ENCODE results near the gene ACTN4.
A peak's percentile ranks its signal among the peaks of the same experiment; 100 is the strongest.
"Not testable (repeated sequence)": the region's sequence is repeated elsewhere in the genome, so short reads cannot be mapped to it uniquely, and the experiment has no call there.

The ACTN4 gene

DNA sequence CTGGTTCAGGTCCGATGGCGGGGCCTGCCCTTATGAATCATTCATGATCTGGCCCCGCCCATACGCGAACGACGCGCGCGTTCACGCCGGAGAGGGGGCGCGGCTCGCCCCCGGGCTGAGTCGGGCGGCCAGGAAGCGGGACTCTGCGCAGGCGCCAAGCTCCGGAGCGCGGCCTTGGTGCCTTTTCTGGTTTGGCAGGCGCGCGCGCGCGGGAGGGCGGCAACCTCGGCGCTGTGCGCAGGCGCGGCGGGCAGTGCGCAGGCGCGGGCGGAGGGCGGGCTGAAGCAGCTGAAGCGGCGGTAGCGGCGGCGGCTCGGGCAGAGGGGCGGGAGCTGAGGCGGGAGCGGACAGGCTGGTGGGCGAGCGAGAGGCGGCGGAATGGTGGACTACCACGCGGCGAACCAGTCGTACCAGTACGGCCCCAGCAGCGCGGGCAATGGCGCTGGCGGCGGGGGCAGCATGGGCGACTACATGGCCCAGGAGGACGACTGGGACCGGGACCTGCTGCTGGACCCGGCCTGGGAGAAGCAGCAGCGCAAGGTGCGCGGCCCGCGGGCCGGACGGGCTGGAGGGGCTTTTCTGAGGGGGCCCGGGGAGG, at the start of gene ACTN4:
ACTN4 (plus strand) TSS at position 282 of the 598 bp plus-strand sequence; CDS start at position 379, 97 bp downstream.
- DNase-seq (ENCODE audit: low read depth in 4 of 4, low spot score in 1 of 4): peak; percentile 99 to 100 (median 99)

DNA sequence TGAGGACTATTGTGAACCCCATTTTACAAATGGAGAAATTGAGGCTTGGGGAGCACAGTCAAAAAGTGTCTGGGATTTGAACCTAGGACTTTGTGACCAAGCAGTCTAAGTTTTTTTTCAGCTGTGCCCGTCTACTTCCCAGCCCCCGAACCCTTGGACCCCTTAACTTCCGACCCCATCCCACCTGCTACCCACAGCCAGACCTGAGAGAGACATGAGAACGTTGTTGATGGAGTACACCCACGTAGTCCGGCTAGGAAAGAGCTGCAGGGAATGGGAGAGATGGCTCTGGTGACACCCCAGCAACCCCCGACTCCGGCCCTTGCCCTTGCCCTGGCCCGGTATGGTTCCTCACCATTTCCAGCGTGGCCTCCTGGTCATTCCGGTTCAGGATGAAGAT, 47.7 kb upstream of the ACTN4 start:
- DNase-seq (ENCODE audit: low read depth in 4 of 4, low spot score in 1 of 4): no peak

- not testable (repeated sequence) for DNase-seq (ENCODE audit: low read depth in 4 of 4, low spot score in 1 of 4)
Observed at GRCh38 chr19:38602856-38603255, 44.6 kb upstream of the ACTN4 start.

- DNase-seq (ENCODE audit: low read depth in 4 of 4, low spot score in 1 of 4): no peak
Observed at GRCh38 chr19:38606131-38606530, 41.3 kb upstream of the ACTN4 start.

DNA sequence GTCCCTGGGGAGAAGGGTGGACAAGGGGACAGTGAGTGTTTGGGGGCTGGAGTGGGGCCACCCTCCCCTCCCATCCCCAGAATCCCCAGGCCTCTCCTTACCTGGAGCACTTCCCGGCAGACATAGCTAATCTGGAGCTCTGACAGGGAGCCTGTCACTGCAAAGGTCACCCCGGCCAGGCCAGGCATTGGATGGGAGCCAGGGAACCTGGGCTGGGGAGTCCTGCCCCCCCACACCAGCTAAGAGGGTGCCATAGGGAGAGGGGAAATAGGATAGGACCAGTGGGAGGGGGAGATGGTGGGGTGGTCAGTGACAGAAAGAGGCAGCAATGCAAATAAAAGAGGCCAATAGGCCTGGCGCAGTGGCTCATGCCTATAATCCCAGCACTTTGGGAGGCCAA, 33.2 kb upstream of the ACTN4 start:
- no peak for DNase-seq (ENCODE audit: low read depth in 4 of 4, low spot score in 1 of 4)

DNA sequence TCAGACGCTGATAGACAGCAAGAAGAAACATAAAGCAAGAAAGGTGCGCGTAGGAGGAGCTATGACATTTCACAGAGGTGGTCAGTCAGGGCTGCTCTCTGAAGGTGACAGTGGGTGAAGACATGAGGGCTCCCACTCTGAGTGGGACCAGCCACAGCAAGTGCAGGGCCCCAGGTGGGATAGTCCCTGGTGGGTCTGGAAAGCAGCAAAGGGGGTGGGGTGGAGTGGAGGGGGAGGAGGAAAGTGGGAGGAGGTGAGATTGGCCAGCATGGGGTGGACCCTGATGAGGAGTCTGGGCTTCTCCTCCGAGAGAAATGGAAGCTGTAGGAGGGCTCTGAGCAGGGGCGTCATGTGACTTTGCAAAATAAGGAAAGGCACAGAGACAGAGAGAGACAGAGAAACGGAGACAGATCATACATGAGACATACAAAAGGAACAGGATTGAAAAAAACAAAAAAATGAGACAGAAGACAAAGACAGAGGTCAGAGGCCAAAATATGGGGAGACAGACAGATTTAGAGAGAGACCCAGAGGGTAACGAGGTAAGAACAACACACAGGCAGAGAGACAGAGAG, 32.4 kb upstream of the ACTN4 start:
- DNase-seq (ENCODE audit: low read depth in 4 of 4, low spot score in 1 of 4): no peak

GRCh38 chr19:38616265-38616664, 31.2 kb upstream of the ACTN4 start:
- DNase-seq (ENCODE audit: low read depth in 4 of 4, low spot score in 1 of 4): no peak

DNA sequence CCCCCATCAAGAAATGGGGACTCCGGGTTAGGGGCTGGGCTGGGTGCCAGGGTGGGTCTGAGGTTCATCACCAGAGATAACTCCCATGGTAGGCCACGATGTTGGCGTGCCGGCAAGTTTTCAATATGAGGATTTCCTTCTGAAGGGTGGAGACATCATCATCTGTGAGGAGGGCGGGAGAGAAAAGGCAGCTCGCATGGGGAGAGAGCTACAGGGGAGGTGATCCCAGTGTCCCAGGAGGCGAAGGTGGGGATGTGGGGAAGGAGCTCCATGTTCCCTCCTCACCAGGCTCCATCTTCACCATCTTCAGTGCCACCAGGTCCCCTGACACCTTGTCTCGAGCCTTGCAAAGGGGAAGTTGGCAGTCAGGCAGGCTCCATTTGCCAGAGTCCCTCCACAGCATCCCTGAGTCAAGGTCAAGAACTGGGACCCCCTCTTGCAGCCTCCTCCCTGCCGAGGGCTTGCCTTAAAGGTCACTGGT, 30.1 kb upstream of the ACTN4 start:
- DNase-seq (ENCODE audit: low read depth in 4 of 4, low spot score in 1 of 4): peak in 1 of 4 experiments; percentile 16

DNA sequence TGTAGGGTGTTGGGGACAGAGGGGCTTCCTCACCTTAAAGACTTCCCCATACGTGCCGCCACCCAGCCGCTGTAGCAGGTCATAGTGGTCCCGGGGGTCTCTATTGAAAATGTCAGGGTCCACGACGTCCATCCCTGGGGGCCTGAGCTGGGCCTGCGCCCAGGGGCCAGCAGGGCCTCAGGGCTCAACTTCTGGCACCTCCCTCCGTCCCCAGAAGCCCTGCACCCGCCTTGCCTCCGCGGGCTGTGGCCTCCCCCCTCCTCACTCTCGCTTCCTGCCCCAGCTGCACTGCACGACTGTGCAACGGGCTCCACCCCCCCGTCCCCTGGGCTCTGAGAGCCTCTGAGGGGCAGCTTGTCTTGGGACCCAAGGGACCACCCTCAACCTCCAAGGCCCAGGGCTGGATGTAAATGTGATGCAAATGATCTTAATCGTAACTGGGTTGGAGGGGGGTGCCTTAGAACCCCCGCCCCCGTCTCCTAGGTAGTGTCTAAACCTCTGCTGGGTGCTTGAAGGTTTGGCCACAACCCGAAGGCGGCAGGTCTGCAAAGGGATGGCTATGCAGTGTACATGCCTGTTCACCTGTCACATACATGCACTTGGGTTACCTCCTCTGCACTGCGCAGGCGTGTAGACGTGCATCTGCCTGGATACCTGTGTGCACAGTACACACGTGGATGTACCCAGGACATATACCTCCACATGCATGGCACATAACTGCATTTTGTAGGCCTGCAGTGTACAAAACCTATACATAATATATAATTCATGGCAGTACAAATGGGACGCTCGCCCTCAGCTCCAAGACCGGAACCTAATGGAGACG, 29.5 kb upstream of the ACTN4 start, which contains the start of gene MAP4K1:
MAP4K1 (minus strand) TSS at position 190 of the 826 bp plus-strand sequence; CDS start at position 132, 58 bp downstream.
- DNase-seq (ENCODE audit: low read depth in 4 of 4, low spot score in 1 of 4): peak in 3 of 4 experiments; percentile 29 to 75 (median 61)

DNA sequence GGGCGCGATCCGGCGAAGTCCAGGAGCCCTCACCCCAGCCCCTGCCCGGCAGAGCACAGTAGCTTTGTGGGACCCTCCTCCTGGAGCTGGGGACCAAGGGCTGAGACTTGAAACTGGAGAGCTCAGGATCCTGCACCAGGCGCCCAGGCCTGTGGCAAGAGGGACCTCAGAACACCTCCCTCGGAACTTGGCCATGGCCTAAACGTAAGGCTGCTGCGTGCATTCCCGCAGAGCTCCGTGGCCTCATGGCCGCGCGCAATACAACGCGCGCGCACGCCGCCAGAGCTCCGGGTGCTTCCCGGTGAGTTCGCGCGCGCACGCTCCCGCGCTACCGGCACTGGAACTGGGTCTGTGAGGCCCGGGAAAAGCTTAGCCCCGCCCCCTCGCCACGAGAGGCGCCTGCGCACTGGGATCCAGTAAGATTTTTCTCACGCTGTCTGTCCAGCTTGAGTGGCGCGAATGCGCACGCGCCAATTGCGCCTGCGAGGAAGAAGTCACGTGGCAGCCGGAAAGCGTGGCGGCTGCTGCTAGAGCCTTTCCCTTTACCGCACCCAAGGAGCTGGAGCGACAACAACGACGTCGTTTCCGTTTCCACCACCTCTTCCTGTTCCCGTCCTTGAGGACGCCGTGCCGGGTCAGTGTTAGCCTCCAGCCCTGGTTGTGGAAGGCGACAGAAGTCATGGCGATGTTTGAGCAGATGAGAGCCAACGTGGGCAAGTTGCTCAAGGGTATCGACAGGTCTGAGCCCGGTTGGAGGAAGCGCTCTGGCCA, 28.7 kb upstream of the ACTN4 start, which contains the start of gene EIF3K:
EIF3K (plus strand) TSS at position 599 of the 771 bp plus-strand sequence; CDS start at position 680, 81 bp downstream.
- DNase-seq (ENCODE audit: low read depth in 4 of 4, low spot score in 1 of 4): peak; percentile 95 to 99 (median 98)

GRCh38 chr19:38619361-38620174, 27.9 kb upstream of the ACTN4 start:
- no peak for DNase-seq (ENCODE audit: low read depth in 4 of 4, low spot score in 1 of 4)

DNA sequence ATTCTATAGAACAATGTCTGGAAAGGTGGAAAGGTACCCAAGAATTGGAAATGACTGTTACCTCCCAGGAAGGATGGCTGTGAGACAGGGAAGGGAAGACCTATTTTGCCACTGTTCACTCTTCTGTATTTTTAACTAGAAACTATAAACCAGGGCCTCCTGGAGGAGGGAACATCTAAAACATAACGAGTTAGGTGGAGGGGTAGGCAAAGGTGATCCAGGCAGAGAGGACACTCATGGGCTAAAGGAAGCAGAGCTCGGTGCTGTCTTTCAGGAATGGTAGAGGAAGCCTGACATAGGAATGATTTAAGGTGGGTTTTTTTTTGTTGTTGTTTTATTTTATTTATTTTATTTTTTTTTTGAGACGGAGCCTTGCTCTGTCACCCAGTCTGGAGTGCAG, 22.6 kb upstream of the ACTN4 start:
- no peak for DNase-seq (ENCODE audit: low read depth in 4 of 4, low spot score in 1 of 4)

- no peak for DNase-seq (ENCODE audit: low read depth in 4 of 4, low spot score in 1 of 4)
Observed at GRCh38 chr19:38626401-38626800, 21.0 kb upstream of the ACTN4 start.

DNA sequence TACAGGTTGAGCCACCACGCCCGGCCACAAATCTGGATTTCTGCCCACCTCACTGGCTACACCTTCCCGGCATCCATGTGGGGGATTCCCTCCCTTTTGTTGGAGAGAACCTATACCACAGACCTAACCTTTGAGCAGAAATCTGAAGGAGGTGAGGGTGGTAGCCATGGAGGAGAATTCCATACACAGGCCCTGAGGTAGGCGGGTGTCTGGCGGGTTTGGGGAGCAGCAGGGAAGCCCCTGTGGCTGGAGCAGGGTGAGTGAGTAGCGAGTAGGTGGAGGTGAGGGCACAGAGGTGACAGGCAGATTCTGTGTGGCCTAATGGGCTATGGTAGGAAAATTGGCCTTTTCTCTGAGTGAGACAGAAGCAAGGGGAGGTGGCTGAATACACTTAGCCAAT, 17.9 kb upstream of the ACTN4 start:
- DNase-seq (ENCODE audit: low read depth in 4 of 4, low spot score in 1 of 4): no peak

- DNase-seq (ENCODE audit: low read depth in 4 of 4, low spot score in 1 of 4): not testable (repeated sequence)
Observed at GRCh38 chr19:38631301-38631700, 16.1 kb upstream of the ACTN4 start.

- not testable (repeated sequence) for DNase-seq (ENCODE audit: low read depth in 4 of 4, low spot score in 1 of 4)
Observed at GRCh38 chr19:38631811-38632475, 15.5 kb upstream of the ACTN4 start.

DNA sequence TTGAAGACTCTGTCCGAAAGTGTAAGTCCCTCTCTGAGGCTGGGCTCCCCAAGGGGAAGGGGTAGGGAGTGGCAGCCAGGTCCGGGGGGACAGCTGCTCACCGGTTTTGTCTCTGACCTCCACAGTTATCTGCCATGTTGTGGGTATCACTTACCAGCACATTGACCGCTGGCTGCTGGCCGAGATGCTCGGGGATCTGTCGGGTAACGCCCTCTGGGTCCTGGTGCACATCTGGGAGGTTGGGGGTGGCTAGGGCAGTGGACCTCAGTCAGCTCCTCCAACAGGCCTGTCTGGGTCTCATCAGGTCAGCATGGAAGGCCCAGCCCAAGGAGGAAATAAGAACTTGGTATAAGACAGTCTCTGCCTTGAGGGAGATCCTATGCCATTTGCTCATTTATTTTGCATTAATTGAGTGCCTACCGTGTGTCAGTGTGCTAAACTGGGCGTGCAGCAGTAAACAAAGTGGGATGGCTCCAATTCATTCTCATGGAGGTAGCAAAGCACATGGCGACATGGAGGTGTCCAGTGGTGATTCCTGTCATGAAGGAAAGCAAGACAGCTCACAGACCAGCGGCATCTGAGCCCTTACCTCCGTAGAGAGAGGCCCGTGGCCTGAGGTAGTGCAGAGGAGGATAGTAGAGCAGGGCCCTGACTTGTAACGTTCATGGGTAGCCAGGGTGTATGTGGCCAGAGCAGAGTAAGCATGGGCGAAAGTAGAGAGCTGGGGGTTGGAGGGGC, 14.8 kb upstream of the ACTN4 start:
- no peak for DNase-seq (ENCODE audit: low read depth in 4 of 4, low spot score in 1 of 4)

- DNase-seq (ENCODE audit: low read depth in 4 of 4, low spot score in 1 of 4): peak in 3 of 4 experiments; percentile 56 to 66 (median 56)
Observed at GRCh38 chr19:38634757-38635482, 12.5 kb upstream of the ACTN4 start.

Data from stimulated activated CD4-positive, alpha-beta T cell treated with anti-CD3 and anti-CD28 coated beads, Interleukin-1b, Interleukin-23, amount 100 ng/mL, for 24 hours (primary cell).